Measurements from ENCODE around the gene SLC39A12. TPM values are rescaled to one million over a fixed set of nuclear protein-coding genes. Genes with fewer than 3 reads are reported as not detected.

The SLC39A12 gene
- total and polyA plus RNA-seq, 2 of the 8 experiments (the other 6 are each of a cell fraction or from before 2014, with no cell fraction given), result not detected

DNA sequence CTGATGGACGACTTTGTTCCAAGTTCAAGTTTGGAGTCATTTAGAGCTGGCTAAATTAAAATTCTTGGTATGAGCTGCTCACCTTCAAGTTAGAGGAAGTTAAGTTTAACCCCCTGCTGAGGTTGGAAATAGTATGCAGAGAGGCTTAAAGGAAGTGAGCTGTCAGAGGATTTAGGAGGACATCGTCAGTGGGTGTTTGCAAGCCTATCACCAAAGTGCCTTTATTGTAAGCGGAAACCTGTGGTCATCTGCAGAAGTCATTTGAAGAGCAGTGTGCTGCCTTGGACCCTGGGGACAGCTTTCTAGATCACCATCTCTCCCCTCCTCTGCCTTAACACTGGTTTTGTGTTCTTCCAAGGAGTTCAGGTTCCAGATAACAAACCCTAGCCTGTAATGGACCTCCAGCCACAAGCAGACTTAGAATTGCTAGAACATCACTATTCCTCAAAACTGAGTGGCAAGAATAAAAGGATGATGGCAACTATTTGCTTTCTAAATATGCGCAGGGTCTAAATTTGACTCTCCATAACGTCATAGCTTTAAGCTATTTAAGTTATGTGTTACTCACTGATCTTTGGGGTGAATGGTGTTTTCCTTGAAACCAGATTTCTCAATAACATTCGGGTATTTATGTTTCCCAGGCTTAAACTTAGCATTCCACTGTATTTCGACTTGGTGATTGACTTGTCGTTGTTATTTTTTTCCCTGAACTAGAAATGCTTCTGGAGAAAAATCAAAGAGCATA is 93.4 kb downstream of the SLC39A12 start:
- H4K8ac ChIP-seq (ENCODE audit: extremely low read depth, insufficient read depth, low read length), result no peak overlapping the region
- H3K79me1 ChIP-seq (ENCODE audit: low read depth, low read length), result no peaks in the 10 kb centered on the region
- H2AFZ ChIP-seq (ENCODE audit: low read length), result no peak overlapping the region
- H2BK15ac ChIP-seq (ENCODE audit: low read length), result no peak overlapping the region
- FAIRE-seq (no peak), DNase-seq (ENCODE audit: low read depth in 1 of 2, low spot score in 2 of 2) (no peak)
- H4K91ac ChIP-seq (replicated peaks; ENCODE audit: insufficient read length, low read length), result no peak overlapping the region
- H3K27ac ChIP-seq (ENCODE audit: low read depth, low read length), result no peak overlapping the region
- no peak overlapping the region for H3K23ac ChIP-seq (ENCODE audit: insufficient read length)
- H3K14ac ChIP-seq (ENCODE audit: insufficient read length), result no peak overlapping the region
- 0 out of 7 replicates have a peak, but pooled peaks cover 0 to 2% (median 0%) of the 10 kb centered on the region in 4 experiments for H3K4me1 ChIP-seq (replicated peaks in 1 of 4; ENCODE audit: control insufficient read depth in 3 of 4, insufficient read depth in 4 of 4, low read length in 3 of 4)
- H3K18ac ChIP-seq (ENCODE audit: extremely low read depth, low read length), result no peak overlapping the region
- no peaks in the 10 kb centered on the region for H3K9me3 ChIP-seq (ENCODE audit: insufficient read depth in 2 of 2, low read depth in 1 of 2, low read length in 1 of 2)
- H3K36me3 ChIP-seq (ENCODE audit: control insufficient read depth in 2 of 4, insufficient read depth in 4 of 4, low read length in 3 of 4), result no peaks in the 10 kb centered on the region
- no peak overlapping the region for H2BK20ac ChIP-seq (ENCODE audit: low read length)
- 88% methylated on average over 8 of the region's 8 CpGs; no CpG with 5 or more reads in 1 of the 2 experiments for WGBS, 2 experiments (ENCODE audit: extremely low coverage in 1 of 2, insufficient coverage in 1 of 2, insufficient read length in 1 of 2, insufficient replicate concordance in 2 of 2, low coverage in 1 of 2, low lambda C conversion rate in 2 of 2, missing lambda C conversion rate in 1 of 2)
- no peak overlapping the region for H3K9ac ChIP-seq (replicated peaks in 1 of 4; ENCODE audit: extremely low read depth in 1 of 4, low read depth in 3 of 4, low read length in 3 of 4)
- H2BK5ac ChIP-seq (ENCODE audit: low read depth, low read length), result no peak overlapping the region
- H2AK5ac ChIP-seq (ENCODE audit: low read depth, low read length), result no peak overlapping the region
- H2BK120ac ChIP-seq (replicated peaks; ENCODE audit: low read depth, low read length), result no peak overlapping the region
- H3K23me2 ChIP-seq (ENCODE audit: low read depth, low read length), result no peaks in the 10 kb centered on the region
- POLR2A ChIA-PET (ENCODE audit: partially characterized antibody), result interaction anchor here (1.3 kb wide), 1 partner anchor 9 kb away, joined by 3 read pairs; no protein-coding TSS in a partner anchor
- no peaks in the 10 kb centered on the region for H3K79me2 ChIP-seq (ENCODE audit: control insufficient read depth in 1 of 2, insufficient read depth in 2 of 2, low read length in 2 of 2)
- H2BK12ac ChIP-seq (ENCODE audit: low read depth, low read length), result no peak overlapping the region
- no peaks in the 10 kb centered on the region for H3K27me3 ChIP-seq (replicated peaks in 1 of 4; ENCODE audit: control insufficient read depth in 3 of 4, extremely low read depth in 1 of 4, insufficient read depth in 3 of 4, low read length in 3 of 4)
- H3K4me3 ChIP-seq (ENCODE audit: extremely low read depth in 1 of 4, insufficient read depth in 2 of 4, low read depth in 3 of 4, low read length in 4 of 4), result no peak overlapping the region
- no peak overlapping the region for H3K56ac ChIP-seq (replicated peaks; ENCODE audit: insufficient read length, low read depth, low read length)
- no peak overlapping the region for H4K5ac ChIP-seq (ENCODE audit: insufficient read length, low read depth, low read length)
- no peak overlapping the region for H3K4ac ChIP-seq (replicated peaks; ENCODE audit: insufficient read length, low read depth, low read length)
- H3K4me2 ChIP-seq (ENCODE audit: insufficient read depth in 1 of 2, low read depth in 2 of 2, low read length in 2 of 2), result no peak overlapping the region
- no peaks in the 10 kb centered on the region for H4K20me1 ChIP-seq (replicated peaks in 1 of 2; ENCODE audit: control insufficient read depth in 1 of 2, insufficient read depth in 2 of 2, low read length in 2 of 2)
- CTCF ChIA-PET (ENCODE audit: partially characterized antibody), result interaction anchor here (1.1 to 1.4 kb wide), 2 partner anchors 59 to 106 kb away, joined by 3 read pairs; no protein-coding TSS in a partner anchor
- TF ChIP-seq PHF8 (conservative IDR thresholded peaks at IDR 0.05; ENCODE audit: low read depth, low read length), result no peak
- no peak for TF ChIP-seq POU5F1 (IDR thresholded peaks at IDR 0.05; ENCODE audit: low read depth, low read length)
- TF ChIP-seq FOSL1 (IDR thresholded peaks at IDR 0.05; ENCODE audit: insufficient read depth, low read depth, low read length), result no peak
- TF ChIP-seq RFX5 (IDR thresholded peaks at IDR 0.05; ENCODE audit: borderline replicate concordance, low read depth, low read length), result no peak
- no peak for TF ChIP-seq TBP (IDR thresholded peaks at IDR 0.05; ENCODE audit: low read depth, low read length)
- no peak for TF ChIP-seq SIN3A (conservative IDR thresholded peaks at IDR 0.05 in 1 of 2, IDR thresholded peaks at IDR 0.05 in 1 of 2; ENCODE audit: low read depth in 1 of 2, low read length in 2 of 2)
- no peak for TF ChIP-seq SP2 (IDR thresholded peaks at IDR 0.05; ENCODE audit: low read length)
- no peak for TF ChIP-seq CHD2 (IDR thresholded peaks at IDR 0.05; ENCODE audit: low read length)
- TF ChIP-seq CTBP2 (IDR thresholded peaks at IDR 0.05; ENCODE audit: borderline replicate concordance, insufficient read depth, insufficient read length, low read length), result no peak
- TF ChIP-seq, protein P1, sequence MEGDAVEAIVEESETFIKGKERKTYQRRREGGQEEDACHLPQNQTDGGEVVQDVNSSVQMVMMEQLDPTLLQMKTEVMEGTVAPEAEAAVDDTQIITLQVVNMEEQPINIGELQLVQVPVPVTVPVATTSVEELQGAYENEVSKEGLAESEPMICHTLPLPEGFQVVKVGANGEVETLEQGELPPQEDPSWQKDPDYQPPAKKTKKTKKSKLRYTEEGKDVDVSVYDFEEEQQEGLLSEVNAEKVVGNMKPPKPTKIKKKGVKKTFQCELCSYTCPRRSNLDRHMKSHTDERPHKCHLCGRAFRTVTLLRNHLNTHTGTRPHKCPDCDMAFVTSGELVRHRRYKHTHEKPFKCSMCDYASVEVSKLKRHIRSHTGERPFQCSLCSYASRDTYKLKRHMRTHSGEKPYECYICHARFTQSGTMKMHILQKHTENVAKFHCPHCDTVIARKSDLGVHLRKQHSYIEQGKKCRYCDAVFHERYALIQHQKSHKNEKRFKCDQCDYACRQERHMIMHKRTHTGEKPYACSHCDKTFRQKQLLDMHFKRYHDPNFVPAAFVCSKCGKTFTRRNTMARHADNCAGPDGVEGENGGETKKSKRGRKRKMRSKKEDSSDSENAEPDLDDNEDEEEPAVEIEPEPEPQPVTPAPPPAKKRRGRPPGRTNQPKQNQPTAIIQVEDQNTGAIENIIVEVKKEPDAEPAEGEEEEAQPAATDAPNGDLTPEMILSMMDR (IDR thresholded peaks at IDR 0.05; ENCODE audit: control extremely low read depth in 1 of 3, insufficient read depth in 1 of 3, low read depth in 1 of 3, low read length in 3 of 3), result no peak
